Tibial nerve (tissue), 4 donors: ENCODE measurements around the gene SEC24A. TPM values are rescaled to one million over a fixed set of nuclear protein-coding genes. Genes with fewer than 3 reads are reported as not detected.
"Not testable (repeated sequence)": the region's sequence is repeated elsewhere in the genome, so short reads cannot be mapped to it uniquely, and the experiment has no call there.

ENCODE experiments used
- DNase-seq, 2 donors: peaks; one replicate each; pipeline ENCODE4 v3.0.0-alpha.2; 2019; ENCODE audit warnings: low spot score in 2 of 2
- H3K27ac ChIP-seq, 4 donors: fragments of 200-600 bp; sonication (generic) in 3 of 4; one replicate each; pipeline ENCODE4 v1.5.1; 2017 to 2019; ENCODE audit warnings: mild to moderate bottlenecking in 1 of 4
- H3K27me3 ChIP-seq, 2 donors: fragments of 200-600 bp; sonication (generic) in 1 of 2; one replicate each; pipeline versions ENCODE4 v1.5.1 to v1.6.0; 2017 to 2019
- H3K36me3 ChIP-seq, 3 donors: fragments of 200-600 bp; sonication (generic); one replicate each; pipeline ENCODE4 v1.5.1; 2018 to 2019
- H3K4me1 ChIP-seq, 4 donors: fragments of 200-600 bp; sonication (generic) in 3 of 4; one replicate each; pipeline ENCODE4 v1.5.1; 2017 to 2019
- H3K4me3 ChIP-seq, 4 donors: fragments of 200-600 bp; sonication (generic) in 3 of 4; one replicate each; pipeline ENCODE4 v1.5.1; 2017 to 2019; ENCODE audit warnings: mild to moderate bottlenecking in 1 of 4, moderate library complexity in 1 of 4
- H3K9me3 ChIP-seq, 4 donors: fragments of 200-600 bp; sonication (generic) in 3 of 4; one replicate each; pipeline ENCODE4 v1.5.1; 2017 to 2019
- CTCF ChIP-seq, 5 experiments: fragments of 200-600 bp in 3 of 5; fragments of 450-650 bp in 2 of 5; sonication (generic) in 3 of 5; IDR thresholded peaks; one replicate each; pipeline ENCODE4 v1.5.1; 2016 to 2019; ENCODE audit warnings: antibody characterized with exemption in 5 of 5, mild to moderate bottlenecking in 3 of 5, moderate library complexity in 2 of 5
- EP300 ChIP-seq, 2 donors: sonication (generic); formaldehyde crosslinking; IDR thresholded peaks; one replicate each; pipeline ENCODE4 v1.6.1; 2017; ENCODE audit warnings: antibody characterized with exemption in 2 of 2, mild to moderate bottlenecking in 1 of 2
- POLR2A ChIP-seq, 2 donors: fragments of 450-650 bp; IDR thresholded peaks; one replicate each; pipeline ENCODE4 v1.6.1; 2017; ENCODE audit warnings: antibody characterized with exemption in 2 of 2, mild to moderate bottlenecking in 2 of 2, moderate library complexity in 2 of 2
- WGBS, 2 donors: methylation state at CpG; one replicate each; pipeline ENCODE4 v1.1.5; 2018; 5-methylcytosine and 5-hydroxymethylcytosine counted together
- total RNA-seq, 4 donors: library from RNA; depleted of rRNA; stranded (reverse); fragments of >200 nt; gene quantifications; one replicate each; pipeline ENCODE4 v1.1.0, GENCODE V29; 2016

The SEC24A gene
- total RNA-seq: 10 to 100 TPM; 12.7 to 21.3 (median 17.9) TPM

- Histone ChIP-seq H3K27ac (peak within 1 kb of the TSS; percentile 71 to 95 (median 90)), H3K4me1 (peaks cover 0 to 52% (median 21%) of the 10 kb centered on the region in 4 donors), H3K4me3 (peak within 1 kb of the TSS; percentile 70 to 86 (median 78)), H3K36me3 (no peaks in the 10 kb centered on the region), H3K9me3 (no peaks in the 10 kb centered on the region), H3K27me3 (no peaks in the 10 kb centered on the region)
- TF ChIP-seq CTCF (IDR thresholded peaks at IDR 0.05) (peak in 1 of 5 experiments; percentile 41), EP300 (IDR thresholded peaks at IDR 0.05) (peak in 1 of 2 donors; percentile 85), POLR2A (IDR thresholded peaks at IDR 0.05) (peak; percentile 30 to 75)
- 0 to 1% methylated on average over 55 to 65 of the region's 69 CpGs for WGBS, 2 donors
- peak; percentile 73 to 78 for DNase-seq
These were observed at the start of gene SEC24A for GRCh38 chr5:134648425-134649162. Gene SEC24A, plus strand, starts transcription at chr5:134648785. Its CDS starts 292 bp downstream, at chr5:134649077.

- H3K4me3 ChIP-seq, H3K27ac ChIP-seq, H3K27me3 ChIP-seq, H3K4me1 ChIP-seq, DNase-seq, H3K9me3 ChIP-seq: not testable (repeated sequence)
- H3K36me3 ChIP-seq: peaks cover 0 to 30% (median 6%) of the 10 kb centered on the region in 3 donors
- 91 to 95% methylated on average over 3 of the region's 3 CpGs for WGBS, 2 donors
These were observed 48.8 kb upstream of the SEC24A start for GRCh38 chr5:134599820-134600219.

GRCh38 chr5:134600600-134600999, 48.0 kb upstream of the SEC24A start:
- WGBS, 2 donors: 48 to 60% methylated on average over 3 of the region's 3 CpGs
- Histone ChIP-seq H3K27me3 (no peaks in the 10 kb centered on the region), H3K9me3 (no peaks in the 10 kb centered on the region), H3K4me1 (no peaks in the 10 kb centered on the region), H3K4me3 (no peak overlapping the region), H3K36me3 (peaks cover 0 to 38% (median 6%) of the 10 kb centered on the region in 3 donors), H3K27ac (peak overlapping the region in 2 of 4 donors; percentile 22 to 46)
- TF ChIP-seq EP300 (IDR thresholded peaks at IDR 0.05) (no peak), CTCF (IDR thresholded peaks at IDR 0.05) (no peak), POLR2A (IDR thresholded peaks at IDR 0.05) (no peak)
- no peak for DNase-seq

- no peak overlapping the region for H3K27ac ChIP-seq
- WGBS, 2 donors: 31 to 32% methylated on average over 1 of the region's 1 CpG
These were observed 45.5 kb upstream of the SEC24A start for GRCh38 chr5:134603059-134603458.

GRCh38 chr5:134604908-134605307, 43.7 kb upstream of the SEC24A start:
- Histone ChIP-seq H3K9me3 (no peaks in the 10 kb centered on the region), H3K36me3 (peaks cover 0 to 79% (median 13%) of the 10 kb centered on the region in 3 donors), H3K4me1 (no peaks in the 10 kb centered on the region), H3K4me3 (no peak overlapping the region), H3K27ac (no peak overlapping the region), H3K27me3 (no peaks in the 10 kb centered on the region)
- TF ChIP-seq EP300 (IDR thresholded peaks at IDR 0.05) (no peak), POLR2A (IDR thresholded peaks at IDR 0.05) (no peak), CTCF (IDR thresholded peaks at IDR 0.05) (no peak)
- 83 to 85% methylated on average over 1 of the region's 1 CpG for WGBS, 2 donors
- no peak for DNase-seq

More at GRCh38 chr5:134603059-134603458, 45.5 kb upstream of the SEC24A start:
- DNase-seq: no peak
- TF ChIP-seq POLR2A (IDR thresholded peaks at IDR 0.05) (no peak), CTCF (IDR thresholded peaks at IDR 0.05) (no peak), EP300 (IDR thresholded peaks at IDR 0.05) (no peak)
- Histone ChIP-seq H3K4me3 (no peak overlapping the region), H3K4me1 (no peaks in the 10 kb centered on the region), H3K36me3 (peaks cover 0 to 62% (median 13%) of the 10 kb centered on the region in 3 donors), H3K9me3 (no peaks in the 10 kb centered on the region), H3K27me3 (no peaks in the 10 kb centered on the region)
